Measurements from ENCODE around the gene DNPH1.

Gene DNPH1

DNA sequence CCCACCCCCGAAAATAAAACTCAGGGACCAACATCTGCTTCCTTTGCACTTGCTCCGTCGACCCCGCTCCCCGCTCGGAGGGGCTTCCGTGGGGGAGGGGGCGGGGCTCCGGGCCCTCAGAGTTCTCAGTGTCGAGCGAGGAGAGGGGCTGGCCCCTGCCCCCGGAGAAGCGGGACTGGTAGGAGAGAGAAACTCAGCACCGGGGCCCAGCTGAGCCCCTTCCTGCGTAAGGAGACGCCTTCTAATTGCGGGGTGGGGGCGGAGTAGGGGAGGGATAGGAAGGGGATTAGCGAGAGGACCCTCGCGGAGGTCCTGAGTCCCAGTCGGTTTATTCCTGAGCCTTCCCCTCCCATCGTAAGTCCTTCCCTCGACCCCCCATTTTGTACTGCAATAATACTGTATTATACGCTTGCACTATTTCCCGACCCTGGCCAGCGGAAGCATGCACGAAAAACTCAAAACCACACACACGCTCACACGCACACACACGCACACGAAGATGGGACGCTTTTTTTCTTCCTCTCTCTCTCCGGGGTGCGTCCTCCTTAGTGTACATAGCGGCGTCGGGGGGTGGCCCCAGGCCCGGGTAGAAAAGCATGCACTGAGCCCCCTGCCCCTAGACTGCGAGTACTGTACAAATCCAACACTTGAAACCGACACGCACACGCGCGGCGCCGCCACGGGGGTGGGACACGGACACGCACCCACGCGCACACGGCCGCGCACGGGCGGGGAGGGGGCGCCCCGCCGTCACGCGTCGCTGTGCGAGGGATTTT is 46.7 kb upstream of the DNPH1 start:
- no peak overlapping the region for H3K4me3 ChIP-seq (ENCODE audit: control insufficient read depth, low read depth, low read length)
- DNase-seq (ENCODE audit: low read depth): no peak
- TF ChIP-seq, protein P1, sequence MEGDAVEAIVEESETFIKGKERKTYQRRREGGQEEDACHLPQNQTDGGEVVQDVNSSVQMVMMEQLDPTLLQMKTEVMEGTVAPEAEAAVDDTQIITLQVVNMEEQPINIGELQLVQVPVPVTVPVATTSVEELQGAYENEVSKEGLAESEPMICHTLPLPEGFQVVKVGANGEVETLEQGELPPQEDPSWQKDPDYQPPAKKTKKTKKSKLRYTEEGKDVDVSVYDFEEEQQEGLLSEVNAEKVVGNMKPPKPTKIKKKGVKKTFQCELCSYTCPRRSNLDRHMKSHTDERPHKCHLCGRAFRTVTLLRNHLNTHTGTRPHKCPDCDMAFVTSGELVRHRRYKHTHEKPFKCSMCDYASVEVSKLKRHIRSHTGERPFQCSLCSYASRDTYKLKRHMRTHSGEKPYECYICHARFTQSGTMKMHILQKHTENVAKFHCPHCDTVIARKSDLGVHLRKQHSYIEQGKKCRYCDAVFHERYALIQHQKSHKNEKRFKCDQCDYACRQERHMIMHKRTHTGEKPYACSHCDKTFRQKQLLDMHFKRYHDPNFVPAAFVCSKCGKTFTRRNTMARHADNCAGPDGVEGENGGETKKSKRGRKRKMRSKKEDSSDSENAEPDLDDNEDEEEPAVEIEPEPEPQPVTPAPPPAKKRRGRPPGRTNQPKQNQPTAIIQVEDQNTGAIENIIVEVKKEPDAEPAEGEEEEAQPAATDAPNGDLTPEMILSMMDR (IDR thresholded peaks at IDR 0.05; ENCODE audit: control insufficient read depth, insufficient read depth, low read depth, low read length, missing control alignments): no peak

DNA sequence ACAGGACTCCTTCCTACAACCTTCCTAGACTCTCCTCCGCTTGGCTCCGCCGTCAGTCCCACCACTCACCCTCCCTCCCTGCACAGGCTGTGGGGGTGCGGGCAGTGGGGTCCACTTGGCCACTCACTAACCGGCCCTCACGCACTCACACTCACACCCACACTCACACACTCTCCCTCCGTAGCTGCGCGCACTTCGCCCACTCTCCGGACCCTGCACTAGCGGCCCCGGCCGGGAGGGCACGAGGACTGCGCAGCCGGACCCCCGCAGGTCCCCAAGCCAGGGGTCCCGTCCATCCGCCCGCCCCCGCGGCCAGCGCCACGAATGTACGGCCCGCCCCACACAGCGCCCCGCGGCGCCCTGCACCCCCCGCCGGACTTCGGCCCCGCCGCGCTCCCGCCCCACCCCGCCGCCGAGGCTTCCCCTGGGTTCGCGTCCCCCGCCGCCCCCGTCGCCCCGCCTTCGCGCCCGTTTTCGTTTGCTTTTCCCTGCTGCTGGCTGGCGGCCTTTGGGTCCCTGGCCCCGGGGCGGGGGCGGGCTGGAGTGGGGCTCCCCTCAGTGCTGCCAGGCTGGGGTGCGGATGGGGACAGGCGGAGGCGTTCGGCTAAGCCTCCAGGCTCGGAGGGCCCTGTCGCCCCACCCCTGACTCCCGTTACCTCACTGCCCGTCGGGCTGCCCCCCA is 45.8 kb upstream of the DNPH1 start:
- DNase-seq (ENCODE audit: low read depth): no peak
- TF ChIP-seq, protein P1 (IDR thresholded peaks at IDR 0.05; ENCODE audit: control insufficient read depth, insufficient read depth, low read depth, low read length, missing control alignments): no peak
- H3K4me3 ChIP-seq (ENCODE audit: control insufficient read depth, low read depth, low read length): peak overlapping the region; percentile 29

DNA sequence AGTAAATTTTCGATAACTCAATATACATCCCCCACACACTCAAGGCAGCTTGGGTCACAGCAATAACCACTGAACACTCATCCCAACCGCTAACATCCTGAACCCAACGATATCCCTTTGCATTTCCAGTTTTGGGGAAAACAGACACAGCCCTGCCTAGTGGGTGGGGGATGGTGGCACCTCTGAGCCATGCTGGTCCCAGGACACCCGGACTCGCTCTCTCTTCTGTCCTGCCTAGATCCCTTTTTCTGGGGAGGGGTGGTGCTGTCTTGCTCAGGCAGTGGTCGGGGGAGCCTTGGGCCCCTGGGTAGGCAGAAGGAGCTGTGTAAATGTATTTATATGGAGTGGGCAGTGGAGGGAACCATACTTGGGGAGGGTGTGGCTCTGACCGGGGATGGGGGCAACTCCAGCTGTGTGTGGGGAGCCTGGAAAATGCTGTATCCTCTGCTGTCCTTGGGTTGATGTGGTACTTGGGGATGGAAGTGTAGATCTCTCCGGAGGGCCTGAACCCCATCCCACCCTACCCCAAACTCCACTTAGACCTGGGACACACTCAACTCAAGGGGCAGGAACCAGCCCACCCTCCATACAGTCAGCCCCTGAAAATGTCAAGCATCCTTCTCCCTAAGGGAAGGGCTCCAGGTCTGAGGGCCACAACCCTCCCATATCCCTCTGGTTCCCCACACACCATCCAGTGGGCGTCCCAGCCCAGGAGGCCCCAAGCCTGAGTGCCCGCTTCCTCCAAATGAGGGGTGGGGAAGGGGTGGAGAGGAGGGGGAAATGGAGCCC is 45.0 kb upstream of the DNPH1 start:
- TF ChIP-seq, protein P1 (IDR thresholded peaks at IDR 0.05; ENCODE audit: control insufficient read depth, insufficient read depth, low read depth, low read length, missing control alignments): no peak
- no peak overlapping the region for H3K4me3 ChIP-seq (ENCODE audit: control insufficient read depth, low read depth, low read length)
- no peak for DNase-seq (ENCODE audit: low read depth)

DNA sequence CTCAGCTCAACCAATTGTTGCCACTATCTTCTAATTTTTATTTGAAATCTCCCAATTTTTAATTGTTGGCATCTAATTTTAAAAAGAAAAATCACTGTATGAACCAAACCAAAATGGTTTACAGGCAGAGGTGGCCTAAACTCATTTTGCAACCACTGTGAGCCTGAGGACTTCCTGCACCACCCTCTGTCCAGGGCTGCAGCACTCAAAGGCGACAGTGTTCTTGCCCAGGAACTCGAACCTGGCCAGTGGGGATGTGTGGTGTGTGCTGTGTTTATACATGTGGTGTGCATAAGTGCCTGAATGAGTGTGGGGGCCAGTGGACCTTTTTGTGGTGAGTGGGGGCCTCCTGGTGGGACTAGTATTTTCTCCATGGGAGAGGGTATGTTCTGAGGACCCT is 44.4 kb upstream of the DNPH1 start:
- no peak overlapping the region for H3K4me3 ChIP-seq (ENCODE audit: control insufficient read depth, low read depth, low read length)
- DNase-seq (ENCODE audit: low read depth): no peak
- TF ChIP-seq, protein P1 (IDR thresholded peaks at IDR 0.05; ENCODE audit: control insufficient read depth, insufficient read depth, low read depth, low read length, missing control alignments): no peak

DNA sequence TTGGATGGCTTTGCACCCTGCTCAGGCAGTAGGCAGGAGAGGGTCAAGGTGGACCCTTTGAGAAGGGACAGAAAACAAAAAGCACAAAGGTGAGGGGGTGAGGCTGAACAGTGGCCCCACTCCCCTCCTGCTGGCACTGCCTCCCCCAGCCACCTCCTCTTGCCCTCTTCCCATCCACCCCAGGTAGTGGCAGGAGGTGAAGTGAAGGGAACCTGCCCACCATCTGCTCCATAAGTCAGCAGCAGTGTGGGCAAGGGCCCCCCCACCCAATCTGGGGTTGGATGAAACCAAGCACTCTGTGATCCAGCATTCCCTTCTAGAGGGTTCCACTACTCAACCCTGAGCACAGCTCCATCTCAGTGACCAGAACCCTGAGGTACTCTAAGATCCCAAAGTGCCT is 42.7 kb upstream of the DNPH1 start:
- H3K4me3 ChIP-seq (ENCODE audit: control insufficient read depth, low read depth, low read length): no peak overlapping the region
- TF ChIP-seq, protein P1 (IDR thresholded peaks at IDR 0.05; ENCODE audit: control insufficient read depth, insufficient read depth, low read depth, low read length, missing control alignments): no peak
- no peak for DNase-seq (ENCODE audit: low read depth)

DNA sequence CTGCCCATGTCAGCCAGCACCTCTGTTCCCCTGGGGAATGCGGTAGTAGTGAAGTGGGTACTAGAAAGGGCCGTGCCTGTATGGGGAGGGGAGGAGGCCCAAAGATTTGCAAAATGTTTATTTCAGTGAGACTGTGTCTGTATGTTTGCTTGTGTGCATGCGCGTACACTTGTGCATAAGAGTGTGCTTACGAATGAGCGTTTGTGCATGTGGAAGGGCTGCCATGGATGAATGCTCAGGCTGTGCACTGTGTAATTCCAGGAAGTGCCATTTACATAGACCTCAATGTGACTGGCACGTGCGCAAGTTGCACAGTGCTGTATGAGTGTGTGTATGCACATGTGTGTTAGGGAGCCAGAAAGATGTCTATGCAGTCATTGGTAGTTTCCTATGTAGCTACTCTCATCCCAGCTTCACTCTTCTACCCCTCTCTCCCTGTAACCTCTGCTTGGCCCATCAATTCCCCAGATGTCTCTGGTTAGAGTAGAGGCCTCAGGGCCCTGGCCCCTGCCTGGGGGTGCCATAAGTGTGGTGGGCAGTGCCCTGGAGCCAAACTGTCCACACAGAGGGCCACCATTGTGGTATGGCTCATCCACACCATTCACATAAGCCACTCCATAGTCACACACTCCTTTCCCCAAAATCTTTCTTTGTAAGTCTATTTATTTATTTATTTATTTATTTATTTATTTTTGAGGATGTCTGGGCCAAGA is 42.0 kb upstream of the DNPH1 start:
- no peak for DNase-seq (ENCODE audit: low read depth)
- TF ChIP-seq, protein P1 (IDR thresholded peaks at IDR 0.05; ENCODE audit: control insufficient read depth, insufficient read depth, low read depth, low read length, missing control alignments): no peak
- no peak overlapping the region for H3K4me3 ChIP-seq (ENCODE audit: control insufficient read depth, low read depth, low read length)

Data from AG09309 (cell line).